GM12801 (cell line): ENCODE results near the gene TEDC1.

Source experiments
- TF ChIP-seq, protein P1 (sequence below): IDR thresholded peaks from one replicate; pipeline ENCODE4 v1.5.1; 2011; ENCODE audit warnings: control low read depth; ENCODE audit not compliant: insufficient read length; ENCODE audit errors: extremely low read depth

The TEDC1 gene

GRCh38 chr14:105468621-105469241 lies 22.3 kb upstream of the TEDC1 start:
- TF ChIP-seq, protein P1, sequence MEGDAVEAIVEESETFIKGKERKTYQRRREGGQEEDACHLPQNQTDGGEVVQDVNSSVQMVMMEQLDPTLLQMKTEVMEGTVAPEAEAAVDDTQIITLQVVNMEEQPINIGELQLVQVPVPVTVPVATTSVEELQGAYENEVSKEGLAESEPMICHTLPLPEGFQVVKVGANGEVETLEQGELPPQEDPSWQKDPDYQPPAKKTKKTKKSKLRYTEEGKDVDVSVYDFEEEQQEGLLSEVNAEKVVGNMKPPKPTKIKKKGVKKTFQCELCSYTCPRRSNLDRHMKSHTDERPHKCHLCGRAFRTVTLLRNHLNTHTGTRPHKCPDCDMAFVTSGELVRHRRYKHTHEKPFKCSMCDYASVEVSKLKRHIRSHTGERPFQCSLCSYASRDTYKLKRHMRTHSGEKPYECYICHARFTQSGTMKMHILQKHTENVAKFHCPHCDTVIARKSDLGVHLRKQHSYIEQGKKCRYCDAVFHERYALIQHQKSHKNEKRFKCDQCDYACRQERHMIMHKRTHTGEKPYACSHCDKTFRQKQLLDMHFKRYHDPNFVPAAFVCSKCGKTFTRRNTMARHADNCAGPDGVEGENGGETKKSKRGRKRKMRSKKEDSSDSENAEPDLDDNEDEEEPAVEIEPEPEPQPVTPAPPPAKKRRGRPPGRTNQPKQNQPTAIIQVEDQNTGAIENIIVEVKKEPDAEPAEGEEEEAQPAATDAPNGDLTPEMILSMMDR = no peak

DNA sequence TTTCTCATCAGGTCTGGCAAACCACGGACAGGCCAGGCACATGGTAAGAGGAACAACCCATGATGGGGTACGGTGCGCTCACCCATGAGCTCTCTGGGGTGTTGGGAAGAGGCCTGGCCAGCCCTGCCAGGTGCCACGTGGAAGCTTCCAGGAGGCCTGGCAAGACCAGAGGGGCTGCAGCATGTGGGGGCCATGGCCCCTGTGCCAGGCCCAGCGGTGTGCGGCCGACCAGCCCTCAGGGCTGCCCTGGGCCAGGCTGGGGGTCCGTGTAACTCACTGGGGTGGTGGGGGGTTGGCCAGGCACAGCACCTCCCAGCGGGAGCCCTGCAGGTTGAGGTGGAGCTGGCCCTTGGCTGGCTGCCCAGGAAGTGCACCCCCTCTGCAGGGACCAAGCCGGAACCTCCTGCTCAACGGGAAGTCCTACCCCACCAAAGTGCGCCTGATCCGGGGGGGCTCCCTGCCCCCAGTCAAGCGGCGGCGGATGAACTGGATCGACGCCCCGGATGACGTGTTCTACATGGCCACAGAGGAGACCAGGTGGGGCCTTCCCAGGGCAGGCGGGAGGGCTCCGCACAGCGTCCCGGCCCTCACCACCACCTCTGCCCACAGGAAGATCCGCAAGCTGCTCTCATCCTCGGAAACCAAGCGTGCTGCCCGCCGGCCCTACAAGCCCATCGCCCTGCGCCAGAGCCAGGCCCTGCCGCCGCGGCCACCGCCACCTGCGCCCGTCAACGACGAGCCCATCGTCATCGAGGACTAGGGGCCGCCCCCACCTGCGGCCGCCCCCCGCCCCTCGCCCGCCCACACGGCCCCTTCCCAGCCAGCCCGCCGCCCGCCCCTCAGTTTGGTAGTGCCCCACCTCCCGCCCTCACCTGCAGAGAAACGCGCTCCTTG lies 21.3 kb upstream of the TEDC1 start:
- TF ChIP-seq, protein P1 = no peak

DNA sequence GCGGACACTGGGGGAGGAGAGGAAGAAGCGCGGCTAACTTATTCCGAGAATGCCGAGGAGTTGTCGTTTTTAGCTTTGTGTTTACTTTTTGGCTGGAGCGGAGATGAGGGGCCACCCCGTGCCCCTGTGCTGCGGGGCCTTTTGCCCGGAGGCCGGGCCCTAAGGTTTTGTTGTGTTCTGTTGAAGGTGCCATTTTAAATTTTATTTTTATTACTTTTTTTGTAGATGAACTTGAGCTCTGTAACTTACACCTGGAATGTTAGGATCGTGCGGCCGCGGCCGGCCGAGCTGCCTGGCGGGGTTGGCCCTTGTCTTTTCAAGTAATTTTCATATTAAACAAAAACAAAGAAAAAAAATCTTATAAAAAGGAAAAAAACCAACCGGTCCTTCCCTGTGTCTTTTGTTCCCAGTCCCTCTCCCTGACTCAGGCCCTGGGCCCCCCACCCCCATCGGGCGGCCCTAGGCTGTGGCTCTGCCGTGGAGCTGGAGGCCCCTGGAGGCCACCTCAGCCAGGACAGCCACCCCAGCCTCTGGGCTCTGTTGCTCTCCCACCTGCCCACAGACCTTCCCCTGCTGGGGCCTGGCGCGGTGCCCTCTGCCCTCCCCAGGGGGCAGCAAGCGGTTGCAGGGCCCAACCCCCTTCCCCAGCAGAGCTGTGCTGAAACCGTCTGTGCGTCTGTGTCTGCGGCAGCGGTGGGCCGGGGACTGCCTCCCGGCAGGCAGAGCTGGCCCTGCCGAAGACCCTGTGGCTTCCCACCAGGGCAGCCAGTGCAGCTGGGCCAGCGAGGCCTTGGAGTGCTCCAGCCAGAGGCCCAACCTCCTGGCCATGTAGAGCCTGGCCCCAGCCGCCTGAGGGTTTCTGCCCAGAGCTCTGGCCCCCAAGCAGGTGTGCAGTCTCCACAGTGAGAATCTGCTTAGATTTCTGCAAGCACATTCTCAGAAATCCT lies 20.4 kb upstream of the TEDC1 start:
- TF ChIP-seq, protein P1 = no peak

- TF ChIP-seq, protein P1 = no peak
Observed at GRCh38 chr14:105471297-105471821, 19.7 kb upstream of the TEDC1 start.

GRCh38 chr14:105471823-105472485 lies 19.1 kb upstream of the TEDC1 start:
- TF ChIP-seq, protein P1 = no peak

DNA sequence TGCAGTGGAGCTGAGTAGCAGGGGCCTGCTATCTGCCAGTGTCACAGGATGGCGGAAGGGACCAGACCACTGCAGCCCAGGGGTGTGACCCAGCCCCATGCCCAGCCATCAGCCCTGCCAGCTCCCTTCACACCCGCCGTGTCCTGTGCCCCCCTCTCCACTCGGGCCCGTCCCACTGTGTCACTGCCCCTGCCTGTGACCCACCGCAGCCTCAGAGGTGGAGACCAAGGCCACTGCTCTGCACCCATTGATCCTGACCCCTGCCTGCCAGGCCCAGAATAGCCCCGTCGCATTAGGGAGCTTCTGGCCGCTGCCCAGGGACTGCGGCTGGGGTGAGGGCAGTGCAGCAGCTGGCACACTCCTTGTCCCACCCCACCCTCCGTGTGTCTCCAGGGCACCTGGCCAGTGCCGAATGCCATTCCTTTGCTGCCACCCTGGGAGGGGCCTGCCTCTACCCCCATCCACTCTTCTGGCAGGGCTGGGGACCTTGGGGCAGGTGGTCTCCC lies 18.5 kb upstream of the TEDC1 start:
- TF ChIP-seq, protein P1 = no peak
